ENCODE data around the gene FTH1. TPM values are rescaled to one million over a fixed set of nuclear protein-coding genes. Genes with fewer than 3 reads are reported as not detected.

FTH1 gene
- 1,000 to 10,000 TPM; 1,915 to 2,864 (median 2,469) TPM for total RNA-seq
- 1,000 to 10,000 TPM; 2,005 to 3,321 (median 2,533) TPM for polyA plus RNA-seq
- long read RNA-seq, donor 1, transcript FTH1-201 (4 exons, 1,229 nt): major isoform, 1,980 of 2,246 reads
- long read RNA-seq, donor 1, transcript FTH1-211 (3 exons, 788 nt): minor isoform, 50 of 2,246 reads
- long read RNA-seq, donor 1, transcript FTH1-208 (4 exons, 912 nt): minor isoform, 14 of 2,246 reads
- long read RNA-seq, donor 1, transcript FTH1-210 (4 exons, 983 nt): minor isoform, 5 of 2,246 reads
- long read RNA-seq, donor 1, partial matches to known transcripts: 156 of 2,246 reads
- long read RNA-seq, donor 1, other reads (novel, unspliced or antisense): 38 of 2,246 reads
- long read RNA-seq, donor 2, transcript FTH1-211 (3 exons, 788 nt): minor isoform, 34 of 2,018 reads
- long read RNA-seq, donor 2, transcript FTH1-201 (4 exons, 1,229 nt): major isoform, 1,837 of 2,018 reads
- long read RNA-seq, donor 2, transcript FTH1-212 (5 exons, 825 nt): minor isoform, 5 of 2,018 reads
- long read RNA-seq, donor 2, transcript FTH1-208 (4 exons, 912 nt): minor isoform, 7 of 2,018 reads
- long read RNA-seq, donor 2, partial matches to known transcripts: 110 of 2,018 reads
- long read RNA-seq, donor 2, other reads (novel, unspliced or antisense): 19 of 2,018 reads

DNA sequence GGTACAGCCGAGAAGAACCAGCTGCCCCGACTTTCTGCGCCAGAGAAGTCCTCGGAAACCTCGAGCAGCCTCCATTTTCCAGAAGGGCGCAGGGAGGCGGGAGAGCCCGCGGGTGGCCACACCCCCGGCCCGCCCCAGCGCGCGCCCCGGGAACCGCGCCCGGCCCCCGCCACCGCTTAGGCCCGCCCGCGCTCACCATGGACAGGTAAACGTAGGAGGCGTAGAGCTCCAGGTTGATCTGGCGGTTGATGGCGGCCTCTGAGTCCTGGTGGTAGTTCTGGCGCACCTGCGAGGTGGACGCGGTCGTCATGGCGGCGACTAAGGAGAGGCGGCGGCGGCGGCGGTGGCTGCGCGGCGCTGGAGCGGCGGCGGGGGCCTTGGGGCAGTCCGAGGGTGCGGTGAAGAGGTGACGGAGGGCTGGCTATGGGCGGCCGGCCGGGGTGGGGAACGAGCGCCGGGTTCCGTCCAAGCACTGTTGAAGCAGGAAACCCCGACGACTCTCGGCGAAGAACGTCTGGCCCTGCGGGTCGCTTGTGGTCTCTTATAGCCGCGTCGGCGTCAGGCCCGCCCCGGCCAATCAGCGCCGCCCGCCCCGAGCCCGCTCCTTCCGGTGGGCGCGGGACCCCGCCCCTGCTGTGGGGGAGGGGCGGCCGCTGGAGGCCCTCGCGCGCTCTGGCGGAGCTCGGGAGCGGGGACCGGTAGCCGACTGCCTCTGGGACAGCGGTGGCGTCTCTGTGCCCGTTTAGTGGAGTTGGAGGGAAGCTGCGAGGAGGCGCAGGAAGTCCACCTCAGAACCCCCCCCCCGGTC lies at the start of gene FTH1:
FTH1 (minus strand) TSS at position 519 of the 808 bp plus-strand sequence; CDS start at position 310, 209 bp downstream.
- H3K36me3 ChIP-seq: peaks cover 0 to 37% (median 18%) of the 10 kb centered on the region in 6 donors
- peak within 1 kb of the TSS; percentile 77 to 100 (median 94) for H3K4me3 ChIP-seq
- TF ChIP-seq, protein P1, sequence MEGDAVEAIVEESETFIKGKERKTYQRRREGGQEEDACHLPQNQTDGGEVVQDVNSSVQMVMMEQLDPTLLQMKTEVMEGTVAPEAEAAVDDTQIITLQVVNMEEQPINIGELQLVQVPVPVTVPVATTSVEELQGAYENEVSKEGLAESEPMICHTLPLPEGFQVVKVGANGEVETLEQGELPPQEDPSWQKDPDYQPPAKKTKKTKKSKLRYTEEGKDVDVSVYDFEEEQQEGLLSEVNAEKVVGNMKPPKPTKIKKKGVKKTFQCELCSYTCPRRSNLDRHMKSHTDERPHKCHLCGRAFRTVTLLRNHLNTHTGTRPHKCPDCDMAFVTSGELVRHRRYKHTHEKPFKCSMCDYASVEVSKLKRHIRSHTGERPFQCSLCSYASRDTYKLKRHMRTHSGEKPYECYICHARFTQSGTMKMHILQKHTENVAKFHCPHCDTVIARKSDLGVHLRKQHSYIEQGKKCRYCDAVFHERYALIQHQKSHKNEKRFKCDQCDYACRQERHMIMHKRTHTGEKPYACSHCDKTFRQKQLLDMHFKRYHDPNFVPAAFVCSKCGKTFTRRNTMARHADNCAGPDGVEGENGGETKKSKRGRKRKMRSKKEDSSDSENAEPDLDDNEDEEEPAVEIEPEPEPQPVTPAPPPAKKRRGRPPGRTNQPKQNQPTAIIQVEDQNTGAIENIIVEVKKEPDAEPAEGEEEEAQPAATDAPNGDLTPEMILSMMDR (IDR thresholded peaks at IDR 0.05 in 8 of 11, conservative IDR thresholded peaks at IDR 0.05 in 3 of 11): peak in 2 of 11 experiments; percentile 14 to 19
- TF ChIP-seq POLR2AphosphoS5 (IDR thresholded peaks at IDR 0.05): peak; percentile 100
- peak; percentile 91 to 99 (median 97) for TF ChIP-seq POLR2A (IDR thresholded peaks at IDR 0.05)
- no peaks in the 10 kb centered on the region for H3K27me3 ChIP-seq (replicated peaks in 1 of 7)
- intact Hi-C loops (cut with DNase I; ENCODE audit: low total_unique reads): no loop called here
- peak; percentile 97 for DNase-seq
- WGBS, 5 donors: 0 to 3% (median 2%) methylated on average over 31 to 93 of the region's 93 CpGs
- no peaks in the 10 kb centered on the region for H3K9me3 ChIP-seq
- peaks cover 54 to 89% (median 82%) of the 10 kb centered on the region in 6 donors for H3K4me1 ChIP-seq
- H3K27ac ChIP-seq: peak within 1 kb of the TSS; percentile 94 to 100 (median 99)

DNA sequence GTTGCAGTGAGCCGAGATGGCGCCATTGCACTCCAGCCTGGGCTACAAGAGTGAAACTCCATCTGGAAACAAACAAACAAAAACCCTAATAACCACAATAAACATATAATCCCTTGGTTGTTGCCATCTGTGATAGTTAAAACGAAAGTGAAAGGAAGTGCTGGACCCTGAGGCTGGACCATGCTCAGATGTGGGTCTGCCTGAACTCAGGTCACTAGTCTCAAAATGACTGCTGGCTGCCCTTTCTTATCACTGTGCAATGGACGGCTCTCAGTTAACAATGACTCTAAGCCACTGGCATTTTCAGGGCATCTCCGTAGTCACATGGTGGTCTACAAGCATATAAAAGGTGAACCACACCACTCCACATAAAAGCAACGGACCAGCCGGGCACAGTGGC lies 48.2 kb upstream of the FTH1 start:
- DNase-seq: peak; percentile 13
- Histone ChIP-seq H3K27ac (no peak overlapping the region), H3K36me3 (no peaks in the 10 kb centered on the region), H3K27me3 (replicated peaks in 1 of 7) (no peaks in the 10 kb centered on the region), H3K9me3 (peaks cover 0 to under 1% (median 0%) of the 10 kb centered on the region in 8 donors), H3K4me3 (no peak overlapping the region), H3K4me1 (peaks cover 0 to 21% (median 2%) of the 10 kb centered on the region in 6 donors)
- intact Hi-C loops (cut with DNase I; ENCODE audit: low total_unique reads): no loop called here
- WGBS, 5 donors: 81 to 91% (median 85%) methylated on average over 7 of the region's 7 CpGs
- no peak for TF ChIP-seq POLR2AphosphoS5 (IDR thresholded peaks at IDR 0.05)
- TF ChIP-seq POLR2A (IDR thresholded peaks at IDR 0.05): no peak
- TF ChIP-seq, protein P1 (IDR thresholded peaks at IDR 0.05 in 8 of 11, conservative IDR thresholded peaks at IDR 0.05 in 3 of 11): no peak

DNA sequence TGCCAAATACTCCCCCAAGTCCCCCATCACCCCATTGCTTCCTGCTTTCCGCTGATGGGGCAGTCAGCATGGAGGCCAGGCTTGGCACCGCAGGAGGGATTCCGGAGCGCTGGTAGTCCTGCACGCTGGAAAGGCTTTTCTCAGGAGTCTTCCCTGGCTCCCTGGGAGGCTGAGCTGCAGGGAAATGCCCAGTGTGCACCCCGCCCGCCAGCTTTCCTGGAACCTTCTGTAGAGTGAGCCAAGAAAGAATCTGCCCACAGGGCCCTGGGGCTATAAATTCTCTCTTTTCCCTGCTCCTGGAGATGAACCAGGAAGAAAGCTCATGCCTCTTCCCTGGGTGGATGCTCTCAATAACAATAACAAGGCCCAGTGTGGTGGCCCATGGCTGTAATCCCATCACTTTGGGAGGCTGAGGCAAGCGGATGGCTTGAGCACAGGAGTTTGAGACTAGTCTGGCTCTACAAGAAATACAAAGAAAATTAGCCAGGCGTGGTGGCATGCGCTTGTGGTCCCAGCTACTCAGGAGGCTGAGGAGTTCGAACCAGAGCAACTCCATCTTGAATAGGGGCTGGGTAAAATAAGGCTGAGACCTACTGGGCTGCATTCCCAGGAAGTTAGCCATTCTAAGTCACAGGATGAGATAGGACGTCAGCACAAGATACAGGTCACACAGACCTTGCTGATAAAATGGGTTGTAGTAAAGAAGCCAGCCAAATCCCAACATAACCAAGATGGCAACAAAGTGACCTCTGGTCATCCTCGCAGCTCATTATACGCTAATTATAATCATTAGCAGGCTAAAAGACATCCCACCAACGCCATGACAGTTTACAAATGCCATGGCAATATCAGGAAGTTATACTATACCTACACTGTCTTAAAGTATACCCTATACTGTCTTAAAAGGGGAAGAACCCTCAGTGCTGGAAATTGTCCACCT lies 46.4 kb upstream of the FTH1 start:
- Histone ChIP-seq H3K36me3 (no peaks in the 10 kb centered on the region), H3K27ac (no peak overlapping the region), H3K27me3 (replicated peaks in 1 of 7) (no peaks in the 10 kb centered on the region), H3K9me3 (no peaks in the 10 kb centered on the region), H3K4me1 (peaks cover 0 to 13% (median 2%) of the 10 kb centered on the region in 6 donors), H3K4me3 (no peak overlapping the region)
- DNase-seq: peak; percentile 58
- TF ChIP-seq POLR2AphosphoS5 (IDR thresholded peaks at IDR 0.05): no peak
- TF ChIP-seq, protein P1 (IDR thresholded peaks at IDR 0.05 in 8 of 11, conservative IDR thresholded peaks at IDR 0.05 in 3 of 11): no peak
- no peak for TF ChIP-seq POLR2A (IDR thresholded peaks at IDR 0.05)
- intact Hi-C loops (cut with DNase I; ENCODE audit: low total_unique reads): no loop called here
- WGBS, 5 donors: 85 to 91% (median 86%) methylated on average over 15 of the region's 15 CpGs
